Endothelial cell (in vitro differentiated cells): ENCODE data around the gene RNF123. TPM values are rescaled to one million over a fixed set of nuclear protein-coding genes. Genes with fewer than 3 reads are reported as not detected.

ENCODE experiments used
- DNase-seq: peaks from one replicate; pipeline ENCODE4 v3.0.0; 2021; ENCODE audit warnings: low spot score
- H3K27ac Mint-ChIP-seq: one replicate; pipeline ENCODE4 v1.8.0; 2021; ENCODE audit warnings: mixed read lengths, inconsistent platforms; ENCODE audit not compliant: unreplicated experiment
- H3K27me3 Mint-ChIP-seq: one replicate; pipeline ENCODE4 v1.8.0; 2021; ENCODE audit warnings: mild to moderate bottlenecking, moderate library complexity, mixed read lengths, inconsistent platforms; ENCODE audit not compliant: unreplicated experiment
- H3K36me3 Mint-ChIP-seq: one replicate; pipeline ENCODE4 v1.8.0; 2021; ENCODE audit warnings: mild to moderate bottlenecking, low read depth, mixed read lengths, inconsistent platforms; ENCODE audit not compliant: unreplicated experiment
- H3K4me1 Mint-ChIP-seq: one replicate; pipeline ENCODE4 v1.8.0; 2021; ENCODE audit warnings: mild to moderate bottlenecking, mixed read lengths, inconsistent platforms; ENCODE audit not compliant: unreplicated experiment
- H3K4me3 Mint-ChIP-seq: one replicate; pipeline ENCODE4 v1.8.0; 2021; ENCODE audit warnings: mild to moderate bottlenecking, mixed read lengths, inconsistent platforms; ENCODE audit not compliant: unreplicated experiment
- H3K9me3 Mint-ChIP-seq: one replicate; pipeline ENCODE4 v1.8.0; 2021; ENCODE audit warnings: mixed read lengths, inconsistent platforms; ENCODE audit not compliant: unreplicated experiment
- total RNA-seq: library from RNA; stranded (reverse); fragmentation: NEBNext Ultra II Directional; extraction: Animal tissue kit (Norgen Biotek cat#: 25700); gene quantifications from one replicate; pipeline ENCODE4 v1.2.1, GENCODE V29; 2021; ENCODE audit not compliant: unreplicated experiment
- TF ChIP-seq, protein P1 (sequence below): fragments of 200-600 bp; sonication (generic); IDR thresholded peaks from one replicate; pipeline ENCODE4 v1.5.0; 2021; ENCODE audit warnings: antibody characterized with exemption; ENCODE audit not compliant: unreplicated experiment

Gene RNF123
- total RNA-seq, 1 donor from 2014 or later, result 42.3 TPM

DNA sequence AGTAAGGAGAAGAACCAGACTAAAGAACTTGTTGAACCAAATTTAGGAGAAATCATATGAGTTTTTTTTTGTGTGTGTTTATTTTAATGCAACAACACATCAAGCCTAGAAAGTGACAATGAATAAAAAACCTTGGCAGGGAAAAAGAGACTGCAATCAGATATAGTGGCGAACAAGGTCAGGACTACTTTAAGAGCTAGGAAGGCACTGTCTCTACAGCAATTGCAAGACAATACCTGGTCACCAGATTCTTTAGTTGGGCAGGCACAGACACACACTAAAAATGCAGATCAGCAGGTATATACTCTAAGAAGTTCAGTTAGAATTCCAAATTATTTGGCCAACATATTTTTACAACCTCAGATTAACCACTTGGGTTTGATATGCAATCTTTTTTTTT, 65.2 kb downstream of the RNF123 start:
- Mint-ChIP-seq H3K36me3 (peaks cover 7% of the 10 kb centered on the region), H3K4me3 (no peak overlapping the region), H3K27me3 (no peaks in the 10 kb centered on the region), H3K4me1 (peaks cover 9% of the 10 kb centered on the region), H3K9me3 (no peaks in the 10 kb centered on the region), H3K27ac (no peak overlapping the region)
- no peak for DNase-seq
- TF ChIP-seq, protein P1, sequence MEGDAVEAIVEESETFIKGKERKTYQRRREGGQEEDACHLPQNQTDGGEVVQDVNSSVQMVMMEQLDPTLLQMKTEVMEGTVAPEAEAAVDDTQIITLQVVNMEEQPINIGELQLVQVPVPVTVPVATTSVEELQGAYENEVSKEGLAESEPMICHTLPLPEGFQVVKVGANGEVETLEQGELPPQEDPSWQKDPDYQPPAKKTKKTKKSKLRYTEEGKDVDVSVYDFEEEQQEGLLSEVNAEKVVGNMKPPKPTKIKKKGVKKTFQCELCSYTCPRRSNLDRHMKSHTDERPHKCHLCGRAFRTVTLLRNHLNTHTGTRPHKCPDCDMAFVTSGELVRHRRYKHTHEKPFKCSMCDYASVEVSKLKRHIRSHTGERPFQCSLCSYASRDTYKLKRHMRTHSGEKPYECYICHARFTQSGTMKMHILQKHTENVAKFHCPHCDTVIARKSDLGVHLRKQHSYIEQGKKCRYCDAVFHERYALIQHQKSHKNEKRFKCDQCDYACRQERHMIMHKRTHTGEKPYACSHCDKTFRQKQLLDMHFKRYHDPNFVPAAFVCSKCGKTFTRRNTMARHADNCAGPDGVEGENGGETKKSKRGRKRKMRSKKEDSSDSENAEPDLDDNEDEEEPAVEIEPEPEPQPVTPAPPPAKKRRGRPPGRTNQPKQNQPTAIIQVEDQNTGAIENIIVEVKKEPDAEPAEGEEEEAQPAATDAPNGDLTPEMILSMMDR, result no peak

DNA sequence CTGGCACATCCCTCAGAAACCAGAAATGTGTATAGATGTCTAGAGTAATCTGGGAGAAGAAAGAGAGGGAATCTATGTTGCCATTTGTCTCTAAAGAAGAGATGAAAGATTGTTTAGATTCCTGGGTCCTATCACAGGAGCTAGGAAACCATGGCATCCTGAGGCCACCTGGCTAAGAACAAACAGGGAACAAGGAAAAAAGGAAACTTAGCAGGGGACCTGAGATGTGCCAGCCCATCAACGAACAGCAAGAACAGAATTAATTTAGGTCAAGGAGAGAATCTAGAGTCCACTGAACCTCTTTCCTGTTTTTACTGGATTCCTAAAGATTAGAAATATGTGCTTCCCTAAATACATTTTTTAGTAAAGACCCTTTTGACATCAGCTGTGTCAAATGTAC, 66.7 kb downstream of the RNF123 start:
- no peak for DNase-seq
- H3K4me3 Mint-ChIP-seq, result no peak overlapping the region
- TF ChIP-seq, protein P1, result no peak
- H3K9me3 Mint-ChIP-seq, result no peaks in the 10 kb centered on the region
- H3K36me3 Mint-ChIP-seq, result peaks cover 4% of the 10 kb centered on the region
- peaks cover 9% of the 10 kb centered on the region for H3K4me1 Mint-ChIP-seq
- H3K27me3 Mint-ChIP-seq, result no peaks in the 10 kb centered on the region
- H3K27ac Mint-ChIP-seq, result peak overlapping the region; percentile 15

DNA sequence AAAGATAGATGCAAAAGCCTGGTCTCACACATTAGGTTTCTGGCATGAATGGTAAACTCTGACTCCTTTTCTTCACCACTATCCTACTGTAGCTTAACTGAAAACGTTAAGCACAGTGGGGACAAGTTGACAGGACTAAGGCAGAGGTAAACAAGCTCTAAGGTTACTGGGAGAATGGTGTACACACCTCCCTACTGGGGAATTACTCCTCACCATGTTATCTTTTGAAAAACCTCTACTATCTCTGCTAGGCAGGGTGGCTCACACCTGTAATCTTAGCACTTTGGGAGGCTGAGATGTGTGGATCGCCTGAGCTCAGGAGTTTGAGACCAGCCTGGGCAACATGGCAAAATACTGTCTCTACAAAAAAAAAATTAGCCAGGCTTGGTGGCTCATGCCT, 67.8 kb downstream of the RNF123 start:
- DNase-seq, result no peak
- TF ChIP-seq, protein P1, result no peak
- Mint-ChIP-seq H3K36me3 (peaks cover 4% of the 10 kb centered on the region), H3K4me1 (peaks cover 9% of the 10 kb centered on the region), H3K27me3 (no peaks in the 10 kb centered on the region), H3K27ac (no peak overlapping the region), H3K9me3 (no peaks in the 10 kb centered on the region), H3K4me3 (no peak overlapping the region)

DNA sequence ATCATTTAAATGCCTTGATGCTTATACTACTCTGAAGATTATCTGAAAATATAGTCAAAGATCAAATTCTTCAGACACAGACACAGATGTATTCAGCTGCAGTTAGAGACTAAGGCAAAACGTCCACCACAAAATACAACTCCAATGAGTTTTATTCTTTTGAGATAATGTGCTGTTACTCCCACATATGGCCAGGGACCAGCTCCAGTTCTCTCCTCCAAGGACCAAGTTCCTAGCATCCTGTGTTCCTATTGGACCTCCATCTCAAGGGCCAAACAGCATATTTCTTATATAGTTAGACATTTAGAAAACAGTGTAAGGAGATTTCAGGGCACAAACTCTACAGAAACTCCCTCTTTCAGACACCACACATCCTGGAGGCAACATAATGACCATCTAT, 69.9 kb downstream of the RNF123 start:
- H3K9me3 Mint-ChIP-seq, result no peaks in the 10 kb centered on the region
- H3K36me3 Mint-ChIP-seq, result no peaks in the 10 kb centered on the region
- DNase-seq, result no peak
- peaks cover 9% of the 10 kb centered on the region for H3K4me1 Mint-ChIP-seq
- H3K27ac Mint-ChIP-seq, result no peak overlapping the region
- H3K4me3 Mint-ChIP-seq, result no peak overlapping the region
- H3K27me3 Mint-ChIP-seq, result no peaks in the 10 kb centered on the region
- TF ChIP-seq, protein P1, result no peak

DNA sequence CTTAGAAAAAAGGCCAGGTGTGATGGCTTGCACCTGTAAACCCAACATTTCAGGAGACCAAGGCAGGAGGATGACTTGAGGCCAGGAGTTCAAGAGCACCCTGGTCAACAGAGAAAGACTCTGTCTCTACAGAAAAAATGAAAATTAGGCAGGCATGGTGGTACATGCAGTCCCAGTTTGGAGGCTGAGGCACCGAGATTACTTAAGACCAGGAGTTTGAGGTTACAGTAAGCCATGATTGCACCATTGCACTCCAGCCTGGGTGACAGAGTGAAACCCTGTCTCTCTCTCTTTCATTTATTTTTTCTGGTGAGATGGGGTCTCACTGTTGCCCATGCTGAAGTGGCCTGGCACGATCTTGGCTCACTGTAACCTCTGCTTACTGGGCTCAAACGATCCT, 72.3 kb downstream of the RNF123 start:
- DNase-seq, result no peak
- Mint-ChIP-seq H3K4me1 (no peaks in the 10 kb centered on the region), H3K27ac (no peak overlapping the region), H3K27me3 (no peaks in the 10 kb centered on the region), H3K9me3 (no peaks in the 10 kb centered on the region), H3K4me3 (no peak overlapping the region), H3K36me3 (peaks cover 4% of the 10 kb centered on the region)
- TF ChIP-seq, protein P1, result no peak
